ENCODE measurements around the gene ISCU. TPM values are rescaled to one million over a fixed set of nuclear protein-coding genes. Genes with fewer than 3 reads are reported as not detected.
"Not testable (repeated sequence)": the region's sequence is repeated elsewhere in the genome, so short reads cannot be mapped to it uniquely, and the experiment has no call there.

Gene ISCU
- total and polyA plus RNA-seq, 5 donors = 276 to 457 (median 320) TPM

GRCh38 chr12:108614639-108615038, 52.2 kb downstream of the ISCU start:
- Histone ChIP-seq H3K4me1 (ENCODE audit: control insufficient read depth, insufficient read depth, low read length) (no peaks in the 10 kb centered on the region), H3K27ac (ENCODE audit: low read length) (no peak overlapping the region), H3K4me3 (ENCODE audit: low read length) (no peak overlapping the region), H3K27me3 (ENCODE audit: control insufficient read depth, insufficient read depth) (no peaks in the 10 kb centered on the region), H3K9me3 (ENCODE audit: control insufficient read depth, low read length) (no peaks in the 10 kb centered on the region)
- 87% methylated on average over 6 of the region's 6 CpGs for WGBS
- intact Hi-C loops (cut with DNase I) = loop anchor here in 3 of 4 donors (5.0 kb wide), 3 partner anchors 37 to 47 kb away; no protein-coding TSS in a partner anchor
- DNase-seq (no peak), ATAC-seq (no peak)

- H3K4me1 ChIP-seq (ENCODE audit: control insufficient read depth, insufficient read depth, low read length) = no peaks in the 10 kb centered on the region
- no peak overlapping the region for H3K27ac ChIP-seq (ENCODE audit: low read length)
- no peaks in the 10 kb centered on the region for H3K9me3 ChIP-seq (ENCODE audit: control insufficient read depth, low read length)
- H3K27me3 ChIP-seq (ENCODE audit: control insufficient read depth, insufficient read depth) = no peaks in the 10 kb centered on the region
- intact Hi-C loops (cut with DNase I) = loop anchor here in 2 of 4 donors (5.0 kb wide), 2 partner anchors 44 to 49 kb away; no protein-coding TSS in a partner anchor
- no peak overlapping the region for H3K4me3 ChIP-seq (ENCODE audit: low read length)
- WGBS = 83% methylated on average over 1 of the region's 1 CpG
- no peak for DNase-seq
- ATAC-seq = no peak
Observed at GRCh38 chr12:108615918-108616317, 53.5 kb downstream of the ISCU start.

GRCh38 chr12:108616359-108616758, 54.0 kb downstream of the ISCU start:
- Histone ChIP-seq H3K27ac (ENCODE audit: low read length) (no peak overlapping the region), H3K9me3 (ENCODE audit: control insufficient read depth, low read length) (no peaks in the 10 kb centered on the region), H3K4me1 (ENCODE audit: control insufficient read depth, insufficient read depth, low read length) (no peaks in the 10 kb centered on the region), H3K27me3 (ENCODE audit: control insufficient read depth, insufficient read depth) (no peaks in the 10 kb centered on the region), H3K4me3 (ENCODE audit: low read length) (no peak overlapping the region)
- intact Hi-C loops (cut with DNase I) = loop anchor here in 2 of 4 donors (5.0 kb wide), 2 partner anchors 44 to 49 kb away; no protein-coding TSS in a partner anchor
- ATAC-seq = no peak
- DNase-seq = no peak
- 93% methylated on average over 2 of the region's 2 CpGs for WGBS

GRCh38 chr12:108616941-108617858, 54.8 kb downstream of the ISCU start:
- Histone ChIP-seq H3K9me3 (ENCODE audit: control insufficient read depth, low read length) (no peaks in the 10 kb centered on the region), H3K4me1 (ENCODE audit: control insufficient read depth, insufficient read depth, low read length) (no peaks in the 10 kb centered on the region), H3K27me3 (ENCODE audit: control insufficient read depth, insufficient read depth) (no peaks in the 10 kb centered on the region), H3K4me3 (ENCODE audit: low read length) (no peak overlapping the region), H3K27ac (ENCODE audit: low read length) (no peak overlapping the region)
- 74% methylated on average over 14 of the region's 14 CpGs for WGBS
- no peak for DNase-seq
- peak in 1 of 2 donors; percentile 49 for ATAC-seq
- intact Hi-C loops (cut with DNase I) = loop anchor here in 2 of 4 donors (5.0 kb wide), 2 partner anchors 45 to 50 kb away; no protein-coding TSS in a partner anchor

GRCh38 chr12:108618079-108618952, 55.9 kb downstream of the ISCU start:
- Histone ChIP-seq H3K27ac (ENCODE audit: low read length) (no peak overlapping the region), H3K4me1 (ENCODE audit: control insufficient read depth, insufficient read depth, low read length) (no peaks in the 10 kb centered on the region), H3K9me3 (ENCODE audit: control insufficient read depth, low read length) (no peaks in the 10 kb centered on the region), H3K4me3 (ENCODE audit: low read length) (no peak overlapping the region), H3K27me3 (ENCODE audit: control insufficient read depth, insufficient read depth) (no peaks in the 10 kb centered on the region)
- intact Hi-C loops (cut with DNase I) = loop anchor here (2.0 to 5.0 kb wide), 4 partner anchors 46 to 54 kb away; no protein-coding TSS in a partner anchor
- ATAC-seq = peak; percentile 78 to 81
- 10% methylated on average over 16 of the region's 16 CpGs for WGBS
- peak; percentile 79 to 91 (median 91) for DNase-seq

GRCh38 chr12:108618953-108619274, 56.5 kb downstream of the ISCU start:
- H3K4me1 ChIP-seq (ENCODE audit: control insufficient read depth, insufficient read depth, low read length); H3K27ac ChIP-seq (ENCODE audit: low read length); H3K27me3 ChIP-seq (ENCODE audit: control insufficient read depth, insufficient read depth); ATAC-seq; H3K4me3 ChIP-seq (ENCODE audit: low read length); DNase-seq; H3K9me3 ChIP-seq (ENCODE audit: control insufficient read depth, low read length): not testable (repeated sequence)
- WGBS = 87% methylated on average over 4 of the region's 4 CpGs
- intact Hi-C loops (cut with DNase I) = loop anchor here (2.0 to 5.0 kb wide), 4 partner anchors 47 to 54 kb away; no protein-coding TSS in a partner anchor

Other genes starting within 250 kb of the ISCU start
- 10 to 100 TPM in 2 of 4 donors, 1 to 10 TPM in 2; 7.2 to 17.9 (median 9.2) TPM for gene CMKLR1, start 223.3 kb upstream of the ISCU start, total RNA-seq
- 1.6 TPM for gene CMKLR1, start 223.3 kb upstream of the ISCU start, polyA plus RNA-seq
- 1 to 10 TPM; 2.8 to 7.1 (median 3.2) TPM for gene FICD, start 47.3 kb upstream of the ISCU start, total RNA-seq
- 1.8 TPM for gene FICD, start 47.3 kb upstream of the ISCU start, polyA plus RNA-seq
- 10 to 100 TPM; 21.1 to 27.7 (median 25.6) TPM for gene SART3, start 1.4 kb upstream of the ISCU start, total RNA-seq
- 14.2 TPM for gene SART3, start 1.4 kb upstream of the ISCU start, polyA plus RNA-seq
- gene TMEM119, start 35.5 kb downstream of the ISCU start, total RNA-seq = 1 to 10 TPM; 1.8 to 3.5 (median 2.6) TPM
- 3.2 TPM for gene TMEM119, start 35.5 kb downstream of the ISCU start, polyA plus RNA-seq
- 1 to 10 TPM; 2.9 to 6.2 (median 4.7) TPM for gene SELPLG, start 71.3 kb downstream of the ISCU start, total RNA-seq
- 1.9 TPM for gene SELPLG, start 71.3 kb downstream of the ISCU start, polyA plus RNA-seq
- 100 to 1,000 TPM in 2 of 4 donors, 10 to 100 TPM in 2; 85.1 to 122 (median 93.6) TPM for gene CORO1C, start 168.9 kb downstream of the ISCU start, total RNA-seq
- 24.8 TPM for gene CORO1C, start 168.9 kb downstream of the ISCU start, polyA plus RNA-seq

All from right cardiac atrium (tissue), 5 donors.